ENCODE results near the gene GAK. TPM values are rescaled to one million over a fixed set of nuclear protein-coding genes. Genes with fewer than 3 reads are reported as not detected.

GAK gene
- total and polyA plus RNA-seq, 2 of the 13 experiments (the other 11 are each of a cell fraction or from before 2014, with no cell fraction given): 17.5 to 44.3 TPM

DNA sequence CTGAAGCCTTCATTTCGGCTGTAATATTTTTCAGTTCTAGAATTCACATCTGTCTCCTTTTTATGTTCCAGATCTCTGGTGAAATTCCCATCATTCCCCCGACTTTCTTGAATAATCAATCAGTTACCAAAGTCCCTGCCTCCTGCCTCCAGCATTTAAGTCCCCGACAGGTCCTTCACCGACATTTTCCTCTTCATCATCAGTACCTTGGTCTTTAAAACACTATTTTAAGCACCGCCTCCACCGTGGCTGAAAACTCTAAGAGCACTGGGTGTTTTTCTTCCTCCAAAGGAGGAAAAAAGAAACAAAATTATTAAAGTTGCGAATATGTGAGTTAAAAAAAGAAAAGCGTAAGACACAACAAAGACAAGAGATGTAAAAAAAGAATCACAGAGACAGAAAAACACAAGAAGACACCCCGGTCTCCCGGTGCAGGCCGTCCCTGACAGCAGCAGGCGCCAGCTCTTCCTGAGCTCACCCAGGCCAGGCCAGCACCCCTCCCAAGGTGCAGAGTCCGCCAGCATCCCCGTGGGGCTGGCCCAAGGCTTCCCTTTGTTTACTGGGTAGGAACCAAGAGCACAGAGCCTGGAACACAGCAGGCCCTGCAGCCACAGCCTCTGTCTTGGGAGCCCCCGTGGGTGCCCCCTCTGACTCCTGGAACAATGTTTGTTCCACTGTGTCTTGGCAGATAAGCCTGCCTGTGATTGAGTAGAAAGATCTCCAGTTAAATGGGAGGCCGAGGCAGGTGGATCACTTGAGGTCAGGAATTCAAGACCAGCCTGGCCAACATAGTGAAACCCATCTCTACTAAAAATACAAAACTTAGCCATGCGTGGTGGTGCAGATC is 56.9 kb downstream of the GAK start (continued):
- TF ChIP-seq, protein P1, sequence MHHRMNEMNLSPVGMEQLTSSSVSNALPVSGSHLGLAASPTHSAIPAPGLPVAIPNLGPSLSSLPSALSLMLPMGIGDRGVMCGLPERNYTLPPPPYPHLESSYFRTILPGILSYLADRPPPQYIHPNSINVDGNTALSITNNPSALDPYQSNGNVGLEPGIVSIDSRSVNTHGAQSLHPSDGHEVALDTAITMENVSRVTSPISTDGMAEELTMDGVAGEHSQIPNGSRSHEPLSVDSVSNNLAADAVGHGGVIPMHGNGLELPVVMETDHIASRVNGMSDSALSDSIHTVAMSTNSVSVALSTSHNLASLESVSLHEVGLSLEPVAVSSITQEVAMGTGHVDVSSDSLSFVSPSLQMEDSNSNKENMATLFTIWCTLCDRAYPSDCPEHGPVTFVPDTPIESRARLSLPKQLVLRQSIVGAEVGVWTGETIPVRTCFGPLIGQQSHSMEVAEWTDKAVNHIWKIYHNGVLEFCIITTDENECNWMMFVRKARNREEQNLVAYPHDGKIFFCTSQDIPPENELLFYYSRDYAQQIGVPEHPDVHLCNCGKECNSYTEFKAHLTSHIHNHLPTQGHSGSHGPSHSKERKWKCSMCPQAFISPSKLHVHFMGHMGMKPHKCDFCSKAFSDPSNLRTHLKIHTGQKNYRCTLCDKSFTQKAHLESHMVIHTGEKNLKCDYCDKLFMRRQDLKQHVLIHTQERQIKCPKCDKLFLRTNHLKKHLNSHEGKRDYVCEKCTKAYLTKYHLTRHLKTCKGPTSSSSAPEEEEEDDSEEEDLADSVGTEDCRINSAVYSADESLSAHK (CRISPR knock-in tag; IDR thresholded peaks at IDR 0.05; ENCODE audit: borderline replicate concordance): no peak
- TF ChIP-seq NCOA5 (CRISPR knock-in tag; IDR thresholded peaks at IDR 0.05): no peak
- no peak for TF ChIP-seq ESRRA (CRISPR knock-in tag; IDR thresholded peaks at IDR 0.05; ENCODE audit: low read depth)
- TF ChIP-seq, protein P2, sequence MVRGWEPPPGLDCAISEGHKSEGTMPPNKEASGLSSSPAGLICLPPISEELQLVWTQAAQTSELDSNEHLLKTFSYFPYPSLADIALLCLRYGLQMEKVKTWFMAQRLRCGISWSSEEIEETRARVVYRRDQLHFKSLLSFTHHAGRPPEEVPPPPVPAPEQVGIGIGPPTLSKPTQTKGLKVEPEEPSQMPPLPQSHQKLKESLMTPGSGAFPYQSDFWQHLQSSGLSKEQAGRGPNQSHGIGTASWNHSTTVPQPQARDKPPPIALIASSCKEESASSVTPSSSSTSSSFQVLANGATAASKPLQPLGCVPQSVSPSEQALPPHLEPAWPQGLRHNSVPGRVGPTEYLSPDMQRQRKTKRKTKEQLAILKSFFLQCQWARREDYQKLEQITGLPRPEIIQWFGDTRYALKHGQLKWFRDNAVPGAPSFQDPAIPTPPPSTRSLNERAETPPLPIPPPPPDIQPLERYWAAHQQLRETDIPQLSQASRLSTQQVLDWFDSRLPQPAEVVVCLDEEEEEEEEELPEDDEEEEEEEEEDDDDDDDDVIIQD (CRISPR knock-in tag; IDR thresholded peaks at IDR 0.05; ENCODE audit: low read depth): peak; percentile 60; the same call in 1 of the 2 replicates
- TF ChIP-seq, protein P3, sequence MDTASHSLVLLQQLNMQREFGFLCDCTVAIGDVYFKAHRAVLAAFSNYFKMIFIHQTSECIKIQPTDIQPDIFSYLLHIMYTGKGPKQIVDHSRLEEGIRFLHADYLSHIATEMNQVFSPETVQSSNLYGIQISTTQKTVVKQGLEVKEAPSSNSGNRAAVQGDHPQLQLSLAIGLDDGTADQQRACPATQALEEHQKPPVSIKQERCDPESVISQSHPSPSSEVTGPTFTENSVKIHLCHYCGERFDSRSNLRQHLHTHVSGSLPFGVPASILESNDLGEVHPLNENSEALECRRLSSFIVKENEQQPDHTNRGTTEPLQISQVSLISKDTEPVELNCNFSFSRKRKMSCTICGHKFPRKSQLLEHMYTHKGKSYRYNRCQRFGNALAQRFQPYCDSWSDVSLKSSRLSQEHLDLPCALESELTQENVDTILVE (CRISPR knock-in tag; IDR thresholded peaks at IDR 0.05): no peak
- no peak for TF ChIP-seq ZNF550 (CRISPR knock-in tag; IDR thresholded peaks at IDR 0.05; ENCODE audit: borderline replicate concordance)
- TF ChIP-seq, protein P4, sequence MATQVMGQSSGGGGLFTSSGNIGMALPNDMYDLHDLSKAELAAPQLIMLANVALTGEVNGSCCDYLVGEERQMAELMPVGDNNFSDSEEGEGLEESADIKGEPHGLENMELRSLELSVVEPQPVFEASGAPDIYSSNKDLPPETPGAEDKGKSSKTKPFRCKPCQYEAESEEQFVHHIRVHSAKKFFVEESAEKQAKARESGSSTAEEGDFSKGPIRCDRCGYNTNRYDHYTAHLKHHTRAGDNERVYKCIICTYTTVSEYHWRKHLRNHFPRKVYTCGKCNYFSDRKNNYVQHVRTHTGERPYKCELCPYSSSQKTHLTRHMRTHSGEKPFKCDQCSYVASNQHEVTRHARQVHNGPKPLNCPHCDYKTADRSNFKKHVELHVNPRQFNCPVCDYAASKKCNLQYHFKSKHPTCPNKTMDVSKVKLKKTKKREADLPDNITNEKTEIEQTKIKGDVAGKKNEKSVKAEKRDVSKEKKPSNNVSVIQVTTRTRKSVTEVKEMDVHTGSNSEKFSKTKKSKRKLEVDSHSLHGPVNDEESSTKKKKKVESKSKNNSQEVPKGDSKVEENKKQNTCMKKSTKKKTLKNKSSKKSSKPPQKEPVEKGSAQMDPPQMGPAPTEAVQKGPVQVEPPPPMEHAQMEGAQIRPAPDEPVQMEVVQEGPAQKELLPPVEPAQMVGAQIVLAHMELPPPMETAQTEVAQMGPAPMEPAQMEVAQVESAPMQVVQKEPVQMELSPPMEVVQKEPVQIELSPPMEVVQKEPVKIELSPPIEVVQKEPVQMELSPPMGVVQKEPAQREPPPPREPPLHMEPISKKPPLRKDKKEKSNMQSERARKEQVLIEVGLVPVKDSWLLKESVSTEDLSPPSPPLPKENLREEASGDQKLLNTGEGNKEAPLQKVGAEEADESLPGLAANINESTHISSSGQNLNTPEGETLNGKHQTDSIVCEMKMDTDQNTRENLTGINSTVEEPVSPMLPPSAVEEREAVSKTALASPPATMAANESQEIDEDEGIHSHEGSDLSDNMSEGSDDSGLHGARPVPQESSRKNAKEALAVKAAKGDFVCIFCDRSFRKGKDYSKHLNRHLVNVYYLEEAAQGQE (IDR thresholded peaks at IDR 0.05; ENCODE audit: borderline replicate concordance in 1 of 2, low read depth in 1 of 2, low read length in 2 of 2): no peak
- TF ChIP-seq ZFP36L1 (CRISPR knock-in tag; IDR thresholded peaks at IDR 0.05): no peak
- peak; percentile 43; the same call in 1 of the 2 replicates for TF ChIP-seq MED1 (CRISPR knock-in tag; IDR thresholded peaks at IDR 0.05)
- TF ChIP-seq, protein P5, sequence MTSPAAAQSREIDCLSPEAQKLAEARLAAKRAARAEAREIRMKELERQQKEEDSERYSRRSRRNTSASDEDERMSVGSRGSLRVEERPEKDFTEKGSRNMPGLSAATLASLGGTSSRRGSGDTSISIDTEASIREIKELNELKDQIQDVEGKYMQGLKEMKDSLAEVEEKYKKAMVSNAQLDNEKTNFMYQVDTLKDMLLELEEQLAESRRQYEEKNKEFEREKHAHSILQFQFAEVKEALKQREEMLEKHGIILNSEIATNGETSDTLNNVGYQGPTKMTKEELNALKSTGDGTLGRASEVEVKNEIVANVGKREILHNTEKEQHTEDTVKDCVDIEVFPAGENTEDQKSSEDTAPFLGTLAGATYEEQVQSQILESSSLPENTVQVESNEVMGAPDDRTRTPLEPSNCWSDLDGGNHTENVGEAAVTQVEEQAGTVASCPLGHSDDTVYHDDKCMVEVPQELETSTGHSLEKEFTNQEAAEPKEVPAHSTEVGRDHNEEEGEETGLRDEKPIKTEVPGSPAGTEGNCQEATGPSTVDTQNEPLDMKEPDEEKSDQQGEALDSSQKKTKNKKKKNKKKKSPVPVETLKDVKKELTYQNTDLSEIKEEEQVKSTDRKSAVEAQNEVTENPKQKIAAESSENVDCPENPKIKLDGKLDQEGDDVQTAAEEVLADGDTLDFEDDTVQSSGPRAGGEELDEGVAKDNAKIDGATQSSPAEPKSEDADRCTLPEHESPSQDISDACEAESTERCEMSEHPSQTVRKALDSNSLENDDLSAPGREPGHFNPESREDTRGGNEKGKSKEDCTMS (CRISPR knock-in tag; conservative IDR thresholded peaks at IDR 0.05): no peak
- TF ChIP-seq, protein P6, sequence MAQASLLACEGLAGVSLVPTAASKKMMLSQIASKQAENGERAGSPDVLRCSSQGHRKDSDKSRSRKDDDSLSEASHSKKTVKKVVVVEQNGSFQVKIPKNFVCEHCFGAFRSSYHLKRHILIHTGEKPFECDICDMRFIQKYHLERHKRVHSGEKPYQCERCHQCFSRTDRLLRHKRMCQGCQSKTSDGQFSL (CRISPR knock-in tag; IDR thresholded peaks at IDR 0.05): 0 out of 2 replicates have a peak, but pooled peaks have one; percentile 17
- TF ChIP-seq ZBTB3 (CRISPR knock-in tag; IDR thresholded peaks at IDR 0.05; ENCODE audit: borderline replicate concordance, low read depth): no peak
- TF ChIP-seq ZFP62 (CRISPR knock-in tag; IDR thresholded peaks at IDR 0.05): no peak
- peak; percentile 53; the same call in 1 of the 2 replicates for TF ChIP-seq ZNF205 (CRISPR knock-in tag; IDR thresholded peaks at IDR 0.05)
- TF ChIP-seq SMAD9 (CRISPR knock-in tag; IDR thresholded peaks at IDR 0.05): no peak
- TF ChIP-seq ZNF790 (CRISPR knock-in tag; IDR thresholded peaks at IDR 0.05; ENCODE audit: borderline replicate concordance): no peak
